HUES64 (cell line): Measurements from ENCODE around the gene ST8SIA1.

Experiments used
- H3K27ac ChIP-seq: 2 replicates; pipeline ENCODE4 v1.7.0; 2013; ENCODE audit warnings: low read depth, low read length, inconsistent platforms
- H3K27me3 ChIP-seq: 2 replicates; pipeline ENCODE4 v1.6.1; 2013; ENCODE audit warnings: mild to moderate bottlenecking, low read length; ENCODE audit not compliant: insufficient read depth
- H3K36me3 ChIP-seq: 2 replicates; pipeline ENCODE4 v1.6.1; 2013; ENCODE audit warnings: mild to moderate bottlenecking, low read length; ENCODE audit not compliant: insufficient read depth
- H3K4me1 ChIP-seq: 2 replicates; pipeline ENCODE4 v1.6.1; 2013; ENCODE audit warnings: mild to moderate bottlenecking, low read length, moderate library complexity; ENCODE audit not compliant: insufficient read depth
- H3K4me3 ChIP-seq: 2 replicates; pipeline ENCODE4 v1.5.1; 2013; ENCODE audit warnings: mild to moderate bottlenecking, low read length, moderate library complexity
- H3K9ac ChIP-seq: 2 replicates; pipeline ENCODE4 v1.6.1; 2013; ENCODE audit warnings: mild to moderate bottlenecking, low read depth, low read length
- H3K9me3 ChIP-seq: 2 replicates; pipeline ENCODE4 v1.6.1; 2013; ENCODE audit warnings: low read depth, low read length; ENCODE audit not compliant: insufficient read depth
- WGBS: fragments of 150-250, 120-280 bp; methylation state at CpG from one replicate; pipeline ENCODE4 v1.1.7; 2013; ENCODE audit warnings: missing lambda C conversion rate; 5-methylcytosine and 5-hydroxymethylcytosine counted together

ST8SIA1 gene

GRCh38 chr12:22306311-22306710, 28.2 kb downstream of the ST8SIA1 start:
- H3K4me1 ChIP-seq, result no peaks in the 10 kb centered on the region
- H3K4me3 ChIP-seq, result no peak overlapping the region
- no peak overlapping the region for H3K27ac ChIP-seq

GRCh38 chr12:22304341-22304740, 30.2 kb downstream of the ST8SIA1 start:
- 100% methylated on average over 1 of the region's 1 CpG for WGBS
- H3K27me3 ChIP-seq, result no peaks in the 10 kb centered on the region
- H3K4me1 ChIP-seq, result no peaks in the 10 kb centered on the region
- peaks cover 31% of the 10 kb centered on the region for H3K9me3 ChIP-seq
- no peaks in the 10 kb centered on the region for H3K36me3 ChIP-seq
- no peak overlapping the region for H3K27ac ChIP-seq
- H3K9ac ChIP-seq, result no peak overlapping the region
- no peak overlapping the region for H3K4me3 ChIP-seq

More at GRCh38 chr12:22306311-22306710, 28.2 kb downstream of the ST8SIA1 start:
- peaks cover 11% of the 10 kb centered on the region for H3K9me3 ChIP-seq
- no peaks in the 10 kb centered on the region for H3K36me3 ChIP-seq
- H3K27me3 ChIP-seq, result no peaks in the 10 kb centered on the region
- H3K9ac ChIP-seq, result no peak overlapping the region

GRCh38 chr12:22299294-22299912, 35.1 kb downstream of the ST8SIA1 start:
- H3K9ac ChIP-seq, result no peak overlapping the region
- H3K9me3 ChIP-seq, result peaks cover 50% of the 10 kb centered on the region
- H3K4me3 ChIP-seq, result no peak overlapping the region
- no peaks in the 10 kb centered on the region for H3K27me3 ChIP-seq
- no peaks in the 10 kb centered on the region for H3K36me3 ChIP-seq
- no peak overlapping the region for H3K27ac ChIP-seq
- no peaks in the 10 kb centered on the region for H3K4me1 ChIP-seq

GRCh38 chr12:22289250-22289649, 45.3 kb downstream of the ST8SIA1 start:
- Histone ChIP-seq H3K4me3 (no peak overlapping the region), H3K27ac (no peak overlapping the region), H3K36me3 (no peaks in the 10 kb centered on the region), H3K9ac (no peak overlapping the region), H3K27me3 (no peaks in the 10 kb centered on the region), H3K4me1 (peaks cover 10% of the 10 kb centered on the region; the same call in 1 of the 2 replicates), H3K9me3 (0 out of 2 replicates have a peak, but pooled peaks cover 2% of the 10 kb centered on the region)
- 95% methylated on average over 6 of the region's 6 CpGs for WGBS

- H3K9ac ChIP-seq, result no peak overlapping the region
- H3K4me3 ChIP-seq, result no peak overlapping the region; the same call in 1 of the 2 replicates
- H3K27ac ChIP-seq, result no peak overlapping the region
- 46% methylated on average over 11 of the region's 11 CpGs for WGBS
- no peaks in the 10 kb centered on the region for H3K27me3 ChIP-seq
- H3K36me3 ChIP-seq, result no peaks in the 10 kb centered on the region
- H3K9me3 ChIP-seq, result 0 out of 2 replicates have a peak, but pooled peaks cover 2% of the 10 kb centered on the region
- H3K4me1 ChIP-seq, result peaks cover 10% of the 10 kb centered on the region; the same call in 1 of the 2 replicates
Observed at GRCh38 chr12:22287776-22288621, 46.5 kb downstream of the ST8SIA1 start.

- no peak overlapping the region for H3K27ac ChIP-seq
- H3K9ac ChIP-seq, result no peak overlapping the region
- 93% methylated on average over 2 of the region's 3 CpGs for WGBS
- H3K27me3 ChIP-seq, result no peaks in the 10 kb centered on the region
- no peaks in the 10 kb centered on the region for H3K9me3 ChIP-seq
- H3K4me3 ChIP-seq, result no peak overlapping the region
- peaks cover 10% of the 10 kb centered on the region; the same call in 1 of the 2 replicates for H3K4me1 ChIP-seq
- H3K36me3 ChIP-seq, result no peaks in the 10 kb centered on the region
Observed at GRCh38 chr12:22287101-22287500, 47.4 kb downstream of the ST8SIA1 start.

GRCh38 chr12:22286569-22286968, 47.9 kb downstream of the ST8SIA1 start:
- Histone ChIP-seq H3K9ac (no peak overlapping the region), H3K36me3 (no peaks in the 10 kb centered on the region), H3K4me1 (peaks cover 10% of the 10 kb centered on the region; the same call in 1 of the 2 replicates), H3K27ac (no peak overlapping the region), H3K9me3 (no peaks in the 10 kb centered on the region), H3K27me3 (no peaks in the 10 kb centered on the region), H3K4me3 (no peak overlapping the region)

- Histone ChIP-seq H3K9ac (no peak overlapping the region), H3K4me1 (peaks cover 10% of the 10 kb centered on the region; the same call in 1 of the 2 replicates), H3K4me3 (no peak overlapping the region), H3K27me3 (no peaks in the 10 kb centered on the region), H3K9me3 (no peaks in the 10 kb centered on the region), H3K27ac (no peak overlapping the region), H3K36me3 (no peaks in the 10 kb centered on the region)
- 100% methylated on average over 1 of the region's 1 CpG for WGBS
Observed at GRCh38 chr12:22285846-22286245, 48.7 kb downstream of the ST8SIA1 start.

- no peak overlapping the region for H3K9ac ChIP-seq
- H3K27ac ChIP-seq, result no peak overlapping the region
- H3K27me3 ChIP-seq, result no peaks in the 10 kb centered on the region
- no peaks in the 10 kb centered on the region for H3K36me3 ChIP-seq
- no CpG with 5 or more reads among the region's 1 CpG for WGBS
- H3K4me3 ChIP-seq, result no peak overlapping the region
- H3K4me1 ChIP-seq, result peaks cover 10% of the 10 kb centered on the region; the same call in 1 of the 2 replicates
- H3K9me3 ChIP-seq, result no peaks in the 10 kb centered on the region
Observed at GRCh38 chr12:22284871-22285270, 49.6 kb downstream of the ST8SIA1 start.

- Histone ChIP-seq H3K4me3 (no peak overlapping the region), H3K9me3 (no peaks in the 10 kb centered on the region), H3K9ac (no peak overlapping the region), H3K27ac (no peak overlapping the region), H3K27me3 (no peaks in the 10 kb centered on the region), H3K36me3 (no peaks in the 10 kb centered on the region), H3K4me1 (peaks cover 10% of the 10 kb centered on the region; the same call in 1 of the 2 replicates)
- WGBS, result 98% methylated on average over 4 of the region's 4 CpGs
Observed at GRCh38 chr12:22283508-22283907, 51.0 kb downstream of the ST8SIA1 start.

- WGBS, result 93% methylated on average over 3 of the region's 3 CpGs
- H3K4me3 ChIP-seq, result no peak overlapping the region
- no peaks in the 10 kb centered on the region for H3K36me3 ChIP-seq
- no peak overlapping the region for H3K27ac ChIP-seq
- H3K4me1 ChIP-seq, result peaks cover 7% of the 10 kb centered on the region; the same call in 1 of the 2 replicates
- H3K9ac ChIP-seq, result no peak overlapping the region
- H3K27me3 ChIP-seq, result no peaks in the 10 kb centered on the region
- no peaks in the 10 kb centered on the region for H3K9me3 ChIP-seq
Observed at GRCh38 chr12:22283006-22283506, 51.5 kb downstream of the ST8SIA1 start.
